A204.1 (cell line): ENCODE results near the gene PDZD2.
"Not testable (repeated sequence)": the region's sequence is repeated elsewhere in the genome, so short reads cannot be mapped to it uniquely, and the experiment has no call there.

ENCODE experiments used
- FAIRE-seq: peaks from 2 replicates; lab custom pipeline; 2012; peaks lifted over from hg19 to GRCh38; lab: Jason Lieb, UNC

PDZD2 gene

GRCh38 chr5:31692561-31693221 lies 53.8 kb downstream of the PDZD2 start:
- no peak for FAIRE-seq

- FAIRE-seq: no peak
Measured at GRCh38 chr5:31698673-31699072, 59.7 kb downstream of the PDZD2 start.

- no peak for FAIRE-seq
Measured at GRCh38 chr5:31701642-31702299, 62.8 kb downstream of the PDZD2 start.

GRCh38 chr5:31702712-31703111 lies 63.8 kb downstream of the PDZD2 start:
- no peak for FAIRE-seq

- FAIRE-seq: no peak
Measured at GRCh38 chr5:31703757-31704156, 64.8 kb downstream of the PDZD2 start.

- no peak for FAIRE-seq
Measured at GRCh38 chr5:31706186-31706585, 67.3 kb downstream of the PDZD2 start.

- FAIRE-seq: no peak
Measured at GRCh38 chr5:31707329-31707728, 68.4 kb downstream of the PDZD2 start.

- no peak for FAIRE-seq
Measured at GRCh38 chr5:31708089-31708488, 69.2 kb downstream of the PDZD2 start.

GRCh38 chr5:31711363-31711762 lies 72.4 kb downstream of the PDZD2 start:
- FAIRE-seq: no peak

- no peak for FAIRE-seq
Measured at GRCh38 chr5:31711935-31712592, 73.1 kb downstream of the PDZD2 start.

GRCh38 chr5:31717561-31717960 lies 78.6 kb downstream of the PDZD2 start:
- no peak for FAIRE-seq

GRCh38 chr5:31720004-31720403 lies 81.1 kb downstream of the PDZD2 start:
- no peak for FAIRE-seq

GRCh38 chr5:31720811-31721345 lies 81.9 kb downstream of the PDZD2 start:
- FAIRE-seq: no peak

GRCh38 chr5:31722111-31722510 lies 83.2 kb downstream of the PDZD2 start:
- no peak for FAIRE-seq

GRCh38 chr5:31725996-31726395 lies 87.1 kb downstream of the PDZD2 start:
- FAIRE-seq: no peak

- no peak for FAIRE-seq
Measured at GRCh38 chr5:31726952-31727351, 88.0 kb downstream of the PDZD2 start.

- FAIRE-seq: no peak
Measured at GRCh38 chr5:31728039-31728438, 89.1 kb downstream of the PDZD2 start.

GRCh38 chr5:31728806-31729205 lies 89.9 kb downstream of the PDZD2 start:
- not testable (repeated sequence) for FAIRE-seq

- no peak for FAIRE-seq
Measured at GRCh38 chr5:31730139-31730538, 91.2 kb downstream of the PDZD2 start.

GRCh38 chr5:31731016-31731415 lies 92.1 kb downstream of the PDZD2 start:
- no peak for FAIRE-seq

GRCh38 chr5:31731710-31732301 lies 92.9 kb downstream of the PDZD2 start:
- FAIRE-seq: no peak

GRCh38 chr5:31732821-31733220 lies 93.9 kb downstream of the PDZD2 start:
- not testable (repeated sequence) for FAIRE-seq

- no peak for FAIRE-seq
Measured at GRCh38 chr5:31733371-31733770, 94.4 kb downstream of the PDZD2 start.
